ENCODE results near the gene SCO2. TPM values are rescaled to one million over a fixed set of nuclear protein-coding genes. Genes with fewer than 3 reads are reported as not detected.

The SCO2 gene
- total and polyA plus RNA-seq, 2 of the 13 experiments (the other 11 are each of a cell fraction or from before 2014, with no cell fraction given), result 0.32 to 3.7 TPM

- peak; percentile 22; the same call in 1 of the 2 replicates for TF ChIP-seq RERE (CRISPR knock-in tag; IDR thresholded peaks at IDR 0.05; ENCODE audit: low read depth)
- no peak for TF ChIP-seq SP1 (IDR thresholded peaks at IDR 0.05)
- peak; percentile 62; the same call in 1 of the 2 replicates for TF ChIP-seq SP1 (CRISPR knock-in tag; IDR thresholded peaks at IDR 0.05)
- no peak for TF ChIP-seq FOXA1 (IDR thresholded peaks at IDR 0.05)
- peak; percentile 46; the same call in 1 of the 2 replicates for TF ChIP-seq FOXA1 (CRISPR knock-in tag; IDR thresholded peaks at IDR 0.05)
- TF ChIP-seq ZNF597 (CRISPR knock-in tag; IDR thresholded peaks at IDR 0.05), result no peak
- TF ChIP-seq ZZZ3 (CRISPR knock-in tag; IDR thresholded peaks at IDR 0.05; ENCODE audit: borderline replicate concordance), result no peak
- TF ChIP-seq RELA (CRISPR knock-in tag; IDR thresholded peaks at IDR 0.05), result no peak
- 0 out of 2 replicates have a peak, but pooled peaks have one; percentile 38 for TF ChIP-seq CREB1 (IDR thresholded peaks at IDR 0.05)
- no peak for TF ChIP-seq CREB1 (CRISPR knock-in tag; IDR thresholded peaks at IDR 0.05)
- no peak; the same call in 1 of the 2 replicates for TF ChIP-seq ZNF766 (CRISPR knock-in tag; IDR thresholded peaks at IDR 0.05; ENCODE audit: borderline replicate concordance)
- TF ChIP-seq, protein P1, sequence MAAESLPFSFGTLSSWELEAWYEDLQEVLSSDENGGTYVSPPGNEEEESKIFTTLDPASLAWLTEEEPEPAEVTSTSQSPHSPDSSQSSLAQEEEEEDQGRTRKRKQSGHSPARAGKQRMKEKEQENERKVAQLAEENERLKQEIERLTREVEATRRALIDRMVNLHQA (CRISPR knock-in tag; IDR thresholded peaks at IDR 0.05), result no peak
- no peak for TF ChIP-seq GTF2F1 (IDR thresholded peaks at IDR 0.05; ENCODE audit: low read length)
- TF ChIP-seq ZNF260 (CRISPR knock-in tag; IDR thresholded peaks at IDR 0.05; ENCODE audit: borderline replicate concordance, low read depth), result no peak; the same call in 1 of the 2 replicates
- peak; percentile 77 for TF ChIP-seq CHD2 (IDR thresholded peaks at IDR 0.05; ENCODE audit: low read depth, low read length)
- TF ChIP-seq ZBTB7A (CRISPR knock-in tag; IDR thresholded peaks at IDR 0.05), result peak; percentile 11; the same call in 1 of the 2 replicates
- TF ChIP-seq NPAS2 (CRISPR knock-in tag; IDR thresholded peaks at IDR 0.05; ENCODE audit: borderline replicate concordance), result no peak
- TF ChIP-seq DZIP1 (CRISPR knock-in tag; IDR thresholded peaks at IDR 0.05), result no peak
- TF ChIP-seq ZNF138 (CRISPR knock-in tag; IDR thresholded peaks at IDR 0.05; ENCODE audit: low read depth), result no peak; the same call in none of the 2 replicates
These were observed at the start of gene SCO2 (continued) for GRCh38 chr22:50525104-50525857.

Measured in HepG2 (cell line).